ENCODE results near the gene DCAF8.

The DCAF8 gene

DNA sequence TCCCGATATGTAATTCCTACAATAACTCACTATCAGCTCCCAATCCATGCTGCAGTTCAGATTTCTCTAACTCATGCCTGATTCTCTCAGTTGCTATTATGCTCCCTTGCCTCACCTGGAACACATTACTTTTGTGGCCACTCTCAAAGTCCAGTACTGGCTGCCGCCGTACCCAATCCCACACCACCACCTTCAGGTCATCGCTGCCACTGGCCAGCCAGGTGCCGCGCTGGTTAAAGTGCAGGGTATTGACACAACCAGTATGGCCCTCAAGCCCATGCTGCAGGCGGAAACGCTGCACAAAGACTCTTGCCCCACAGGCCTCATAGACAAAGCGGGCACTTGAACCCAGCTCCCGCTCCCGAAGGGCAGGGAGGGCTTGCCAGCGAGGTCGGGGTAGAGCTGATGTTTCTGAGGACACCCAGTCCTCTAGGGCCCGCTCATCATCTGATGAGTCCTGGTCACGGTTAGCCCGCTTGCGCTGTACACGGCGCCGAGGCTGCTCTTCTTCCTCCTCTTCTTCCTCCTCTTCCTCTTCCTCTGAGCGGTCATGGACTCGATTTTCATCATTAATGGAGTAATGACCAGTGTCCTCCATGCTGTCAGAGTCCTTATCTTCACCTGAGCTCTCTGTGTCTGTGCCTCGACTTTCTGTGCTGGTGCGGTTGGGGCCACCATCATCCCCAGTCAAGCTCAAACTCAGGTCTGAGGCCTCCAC lies 22.6 kb downstream of the DCAF8 start:
- TF ChIP-seq EZH2phosphoT487 (IDR thresholded peaks at IDR 0.05; ENCODE audit: low read length) = no peak
- no peak for TF ChIP-seq CTCF (IDR thresholded peaks at IDR 0.05; ENCODE audit: low read length)
- TF ChIP-seq EZH2 (optimal IDR thresholded peaks at IDR 0.05; ENCODE audit: low read depth, low read length) = no peak
- H3K79me2 ChIP-seq (ENCODE audit: low read length) = peaks cover 29% of the 10 kb centered on the region
- no peak overlapping the region for H3K27ac ChIP-seq (ENCODE audit: low read length)
- H4K20me1 ChIP-seq (ENCODE audit: insufficient read depth, low read length) = no peaks in the 10 kb centered on the region; the same call in 1 of the 2 replicates
- DNase-seq = no peak
- H2AFZ ChIP-seq (ENCODE audit: low read length) = no peak overlapping the region
- no peak overlapping the region for H3K9ac ChIP-seq (ENCODE audit: low read length)
- H3K4me2 ChIP-seq (ENCODE audit: low read depth, low read length) = no peak overlapping the region
- H3K27me3 ChIP-seq (replicated peaks; ENCODE audit: insufficient read depth, low read length) = no peaks in the 10 kb centered on the region
- H3K4me3 ChIP-seq (ENCODE audit: low read length) = no peak overlapping the region
- H3K36me3 ChIP-seq (replicated peaks; ENCODE audit: insufficient read depth, low read length) = peaks cover 23% of the 10 kb centered on the region
- H3K4me1 ChIP-seq (ENCODE audit: low read length) = peaks cover 12% of the 10 kb centered on the region
- H3K9me3 ChIP-seq (replicated peaks; ENCODE audit: insufficient read depth, low read length) = no peaks in the 10 kb centered on the region
- no peaks in the 10 kb centered on the region for H3F3A ChIP-seq (ENCODE audit: insufficient read depth, low read length)
- H3K9me2 ChIP-seq (replicated peaks; ENCODE audit: insufficient read depth, low read length) = no peaks in the 10 kb centered on the region

- no peaks in the 10 kb centered on the region for H3F3A ChIP-seq (ENCODE audit: insufficient read depth, low read length)
- no peak overlapping the region; the same call in 1 of the 2 replicates for H3K27ac ChIP-seq (ENCODE audit: low read length)
- H3K36me3 ChIP-seq (replicated peaks; ENCODE audit: insufficient read depth, low read length) = peaks cover 19% of the 10 kb centered on the region
- H3K27me3 ChIP-seq (replicated peaks; ENCODE audit: insufficient read depth, low read length) = no peaks in the 10 kb centered on the region
- H3K4me2 ChIP-seq (ENCODE audit: low read depth, low read length) = no peak overlapping the region
- H3K79me2 ChIP-seq (ENCODE audit: low read length) = peaks cover 23% of the 10 kb centered on the region; the same call in 1 of the 2 replicates
- H2AFZ ChIP-seq (ENCODE audit: low read length) = no peak overlapping the region
- H3K4me1 ChIP-seq (ENCODE audit: low read length) = peaks cover 12% of the 10 kb centered on the region
- DNase-seq = no peak
- H4K20me1 ChIP-seq (ENCODE audit: insufficient read depth, low read length) = no peaks in the 10 kb centered on the region
- H3K9me2 ChIP-seq (replicated peaks; ENCODE audit: insufficient read depth, low read length) = no peaks in the 10 kb centered on the region
- TF ChIP-seq CTCF (IDR thresholded peaks at IDR 0.05; ENCODE audit: low read length) = no peak
- no peak for TF ChIP-seq EZH2phosphoT487 (IDR thresholded peaks at IDR 0.05; ENCODE audit: low read length)
- no peak for TF ChIP-seq EZH2 (optimal IDR thresholded peaks at IDR 0.05; ENCODE audit: low read depth, low read length)
- no peak overlapping the region for H3K9ac ChIP-seq (ENCODE audit: low read length)
- no peaks in the 10 kb centered on the region for H3K9me3 ChIP-seq (replicated peaks; ENCODE audit: insufficient read depth, low read length)
- H3K4me3 ChIP-seq (ENCODE audit: low read length) = no peak overlapping the region
Measured at GRCh38 chr1:160238408-160238807, 23.9 kb downstream of the DCAF8 start.

DNA sequence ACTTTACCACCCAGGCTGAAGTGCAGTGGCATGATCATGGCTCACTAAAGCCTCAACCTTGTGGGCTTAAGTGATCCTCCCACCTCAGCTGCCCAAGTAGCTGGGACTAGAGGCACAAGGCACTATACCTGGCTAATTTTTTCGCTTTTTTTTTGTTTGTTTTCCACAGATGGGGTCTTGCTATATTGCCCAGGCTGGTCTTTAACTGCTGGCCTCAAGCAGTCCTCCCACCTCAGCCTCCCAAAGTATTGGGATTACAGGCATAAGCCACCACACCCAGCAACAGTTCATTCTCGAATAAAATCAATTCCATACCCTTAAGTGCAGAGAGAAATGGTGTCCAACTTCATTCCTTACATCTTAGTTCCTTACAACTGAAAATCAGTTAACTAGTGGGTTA lies 24.8 kb downstream of the DCAF8 start:
- Histone ChIP-seq H4K20me1 (ENCODE audit: insufficient read depth, low read length) (no peaks in the 10 kb centered on the region), H2AFZ (ENCODE audit: low read length) (no peak overlapping the region), H3K27ac (ENCODE audit: low read length) (no peak overlapping the region), H3K9me2 (replicated peaks; ENCODE audit: insufficient read depth, low read length) (no peaks in the 10 kb centered on the region), H3K36me3 (replicated peaks; ENCODE audit: insufficient read depth, low read length) (peaks cover 18% of the 10 kb centered on the region), H3K9ac (ENCODE audit: low read length) (no peak overlapping the region), H3K4me3 (ENCODE audit: low read length) (no peak overlapping the region), H3K79me2 (ENCODE audit: low read length) (peaks cover 16% of the 10 kb centered on the region; the same call in 1 of the 2 replicates), H3F3A (ENCODE audit: insufficient read depth, low read length) (no peaks in the 10 kb centered on the region), H3K27me3 (replicated peaks; ENCODE audit: insufficient read depth, low read length) (no peaks in the 10 kb centered on the region), H3K4me1 (ENCODE audit: low read length) (peaks cover 12% of the 10 kb centered on the region), H3K9me3 (replicated peaks; ENCODE audit: insufficient read depth, low read length) (no peaks in the 10 kb centered on the region), H3K4me2 (ENCODE audit: low read depth, low read length) (no peak overlapping the region)
- no peak for TF ChIP-seq CTCF (IDR thresholded peaks at IDR 0.05; ENCODE audit: low read length)
- TF ChIP-seq EZH2 (optimal IDR thresholded peaks at IDR 0.05; ENCODE audit: low read depth, low read length) = no peak
- no peak for TF ChIP-seq EZH2phosphoT487 (IDR thresholded peaks at IDR 0.05; ENCODE audit: low read length)
- DNase-seq = no peak

All from MM.1S (cell line).